Measurements from ENCODE around the gene GLOD5. TPM values are rescaled to one million over a fixed set of nuclear protein-coding genes. Genes with fewer than 3 reads are reported as not detected.

GLOD5 gene
- polyA plus RNA-seq, 1 donor from 2014 or later, result not detected

DNA sequence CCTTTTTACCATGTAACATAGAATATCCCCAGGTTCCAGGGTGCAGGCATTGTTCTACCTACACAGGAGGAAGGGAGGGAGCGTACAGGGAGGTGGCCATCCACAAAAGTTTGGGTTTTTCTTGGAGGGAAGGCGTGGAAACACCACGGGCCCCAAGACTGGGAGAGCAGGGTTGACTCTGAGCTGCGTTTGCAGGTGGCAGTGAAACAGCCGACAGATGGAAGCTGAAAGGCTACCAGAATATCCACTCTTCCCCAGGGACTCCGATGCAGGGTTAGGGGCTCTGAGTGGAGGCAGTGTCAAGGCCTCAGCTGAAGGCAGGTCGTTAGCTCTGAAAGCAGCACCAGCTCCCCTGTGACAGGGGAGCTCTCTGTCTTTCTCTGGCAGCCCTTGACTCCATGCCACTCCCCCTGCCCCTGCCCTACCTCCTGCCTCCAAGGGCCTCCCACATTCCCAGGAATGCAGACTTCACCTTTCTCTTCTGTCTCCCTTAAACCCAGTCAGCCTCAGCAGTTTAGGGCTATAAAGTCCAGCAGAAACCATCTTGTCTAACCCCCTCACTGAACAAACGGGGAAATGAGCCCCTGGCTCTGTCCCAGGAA is 14.0 kb upstream of the GLOD5 start:
- Histone ChIP-seq H3K27me3 (ENCODE audit: insufficient read depth, low read depth, low read length) (no peaks in the 10 kb centered on the region), H3K9me2 (ENCODE audit: insufficient read depth, low read length) (no peaks in the 10 kb centered on the region), H3K9ac (ENCODE audit: low read length) (no peak overlapping the region), H3K9me3 (ENCODE audit: low read length) (no peaks in the 10 kb centered on the region), H3K4me3 (ENCODE audit: low read length) (no peak overlapping the region), H4K20me1 (ENCODE audit: insufficient read depth) (no peaks in the 10 kb centered on the region), H3K4me2 (ENCODE audit: low read length) (no peak overlapping the region), H3K36me3 (ENCODE audit: insufficient read depth, low read length) (no peaks in the 10 kb centered on the region), H3K79me2 (replicated peaks; ENCODE audit: insufficient read depth, low read length) (no peaks in the 10 kb centered on the region), H3K27ac (ENCODE audit: low read length) (no peak overlapping the region), H3F3A (ENCODE audit: insufficient read depth, low read length, poor library complexity, severe bottlenecking) (no peaks in the 10 kb centered on the region), H2AFZ (ENCODE audit: low read depth, low read length) (no peak overlapping the region)
- TF ChIP-seq SMC3 (conservative IDR thresholded peaks at IDR 0.05; ENCODE audit: poor library complexity), result no peak
- no peak for TF ChIP-seq MXI1 (conservative IDR thresholded peaks at IDR 0.05; ENCODE audit: poor library complexity, severe bottlenecking)
- no peak for TF ChIP-seq POLR2AphosphoS5 (IDR thresholded peaks at IDR 0.05)
- TF ChIP-seq EZH2 (IDR thresholded peaks at IDR 0.05; ENCODE audit: borderline replicate concordance, insufficient read depth, low read length, poor library complexity, severe bottlenecking), result no peak
- no peak for TF ChIP-seq TAF1 (IDR thresholded peaks at IDR 0.05; ENCODE audit: low read depth)
- TF ChIP-seq, protein P1, sequence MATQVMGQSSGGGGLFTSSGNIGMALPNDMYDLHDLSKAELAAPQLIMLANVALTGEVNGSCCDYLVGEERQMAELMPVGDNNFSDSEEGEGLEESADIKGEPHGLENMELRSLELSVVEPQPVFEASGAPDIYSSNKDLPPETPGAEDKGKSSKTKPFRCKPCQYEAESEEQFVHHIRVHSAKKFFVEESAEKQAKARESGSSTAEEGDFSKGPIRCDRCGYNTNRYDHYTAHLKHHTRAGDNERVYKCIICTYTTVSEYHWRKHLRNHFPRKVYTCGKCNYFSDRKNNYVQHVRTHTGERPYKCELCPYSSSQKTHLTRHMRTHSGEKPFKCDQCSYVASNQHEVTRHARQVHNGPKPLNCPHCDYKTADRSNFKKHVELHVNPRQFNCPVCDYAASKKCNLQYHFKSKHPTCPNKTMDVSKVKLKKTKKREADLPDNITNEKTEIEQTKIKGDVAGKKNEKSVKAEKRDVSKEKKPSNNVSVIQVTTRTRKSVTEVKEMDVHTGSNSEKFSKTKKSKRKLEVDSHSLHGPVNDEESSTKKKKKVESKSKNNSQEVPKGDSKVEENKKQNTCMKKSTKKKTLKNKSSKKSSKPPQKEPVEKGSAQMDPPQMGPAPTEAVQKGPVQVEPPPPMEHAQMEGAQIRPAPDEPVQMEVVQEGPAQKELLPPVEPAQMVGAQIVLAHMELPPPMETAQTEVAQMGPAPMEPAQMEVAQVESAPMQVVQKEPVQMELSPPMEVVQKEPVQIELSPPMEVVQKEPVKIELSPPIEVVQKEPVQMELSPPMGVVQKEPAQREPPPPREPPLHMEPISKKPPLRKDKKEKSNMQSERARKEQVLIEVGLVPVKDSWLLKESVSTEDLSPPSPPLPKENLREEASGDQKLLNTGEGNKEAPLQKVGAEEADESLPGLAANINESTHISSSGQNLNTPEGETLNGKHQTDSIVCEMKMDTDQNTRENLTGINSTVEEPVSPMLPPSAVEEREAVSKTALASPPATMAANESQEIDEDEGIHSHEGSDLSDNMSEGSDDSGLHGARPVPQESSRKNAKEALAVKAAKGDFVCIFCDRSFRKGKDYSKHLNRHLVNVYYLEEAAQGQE (IDR thresholded peaks at IDR 0.05; ENCODE audit: borderline replicate concordance), result no peak
- TF ChIP-seq EP300 (conservative IDR thresholded peaks at IDR 0.05; ENCODE audit: poor library complexity, severe bottlenecking), result no peak
- TF ChIP-seq, protein P2, sequence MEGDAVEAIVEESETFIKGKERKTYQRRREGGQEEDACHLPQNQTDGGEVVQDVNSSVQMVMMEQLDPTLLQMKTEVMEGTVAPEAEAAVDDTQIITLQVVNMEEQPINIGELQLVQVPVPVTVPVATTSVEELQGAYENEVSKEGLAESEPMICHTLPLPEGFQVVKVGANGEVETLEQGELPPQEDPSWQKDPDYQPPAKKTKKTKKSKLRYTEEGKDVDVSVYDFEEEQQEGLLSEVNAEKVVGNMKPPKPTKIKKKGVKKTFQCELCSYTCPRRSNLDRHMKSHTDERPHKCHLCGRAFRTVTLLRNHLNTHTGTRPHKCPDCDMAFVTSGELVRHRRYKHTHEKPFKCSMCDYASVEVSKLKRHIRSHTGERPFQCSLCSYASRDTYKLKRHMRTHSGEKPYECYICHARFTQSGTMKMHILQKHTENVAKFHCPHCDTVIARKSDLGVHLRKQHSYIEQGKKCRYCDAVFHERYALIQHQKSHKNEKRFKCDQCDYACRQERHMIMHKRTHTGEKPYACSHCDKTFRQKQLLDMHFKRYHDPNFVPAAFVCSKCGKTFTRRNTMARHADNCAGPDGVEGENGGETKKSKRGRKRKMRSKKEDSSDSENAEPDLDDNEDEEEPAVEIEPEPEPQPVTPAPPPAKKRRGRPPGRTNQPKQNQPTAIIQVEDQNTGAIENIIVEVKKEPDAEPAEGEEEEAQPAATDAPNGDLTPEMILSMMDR (IDR thresholded peaks at IDR 0.05; ENCODE audit: poor library complexity, severe bottlenecking), result no peak
- TF ChIP-seq RAD21 (conservative IDR thresholded peaks at IDR 0.05), result no peak

DNA sequence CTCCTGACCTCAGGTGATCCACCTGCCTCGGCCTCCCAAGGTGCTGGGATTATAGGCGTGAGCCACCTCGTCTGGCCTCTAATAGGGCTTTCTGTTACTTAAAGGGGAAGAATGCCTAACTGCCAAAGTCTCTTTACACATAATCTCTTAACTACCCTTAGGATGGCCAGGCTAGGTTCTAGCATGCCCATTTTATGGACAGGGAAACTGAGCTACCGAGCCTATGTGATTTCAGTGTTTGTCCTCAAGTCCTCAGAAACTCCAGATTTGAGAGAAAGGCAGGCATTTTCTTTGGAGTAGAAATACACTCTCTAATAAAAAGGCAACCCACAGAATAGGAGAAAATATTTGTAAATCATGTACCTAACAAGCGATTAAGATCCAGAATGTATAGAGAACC is 12.4 kb upstream of the GLOD5 start:
- no peaks in the 10 kb centered on the region for H3K36me3 ChIP-seq (ENCODE audit: insufficient read depth, low read length)
- no peak overlapping the region for H3K4me2 ChIP-seq (ENCODE audit: low read length)
- H3K9me3 ChIP-seq (ENCODE audit: low read length), result no peaks in the 10 kb centered on the region
- H3K79me2 ChIP-seq (replicated peaks; ENCODE audit: insufficient read depth, low read length), result no peaks in the 10 kb centered on the region
- H3K4me3 ChIP-seq (ENCODE audit: low read length), result no peak overlapping the region
- no peaks in the 10 kb centered on the region for H4K20me1 ChIP-seq (ENCODE audit: insufficient read depth)
- TF ChIP-seq MXI1 (conservative IDR thresholded peaks at IDR 0.05; ENCODE audit: poor library complexity, severe bottlenecking) (no peak), TAF1 (IDR thresholded peaks at IDR 0.05; ENCODE audit: low read depth) (no peak), EP300 (conservative IDR thresholded peaks at IDR 0.05; ENCODE audit: poor library complexity, severe bottlenecking) (no peak), RAD21 (conservative IDR thresholded peaks at IDR 0.05) (no peak), POLR2AphosphoS5 (IDR thresholded peaks at IDR 0.05) (no peak)
- TF ChIP-seq, protein P2 (IDR thresholded peaks at IDR 0.05; ENCODE audit: poor library complexity, severe bottlenecking), result no peak
- H3K27ac ChIP-seq (ENCODE audit: low read length), result no peak overlapping the region
- H3K9me2 ChIP-seq (ENCODE audit: insufficient read depth, low read length), result no peaks in the 10 kb centered on the region
- no peaks in the 10 kb centered on the region for H3F3A ChIP-seq (ENCODE audit: insufficient read depth, low read length, poor library complexity, severe bottlenecking)
- no peaks in the 10 kb centered on the region for H3K27me3 ChIP-seq (ENCODE audit: insufficient read depth, low read depth, low read length)
- no peak overlapping the region for H3K9ac ChIP-seq (ENCODE audit: low read length)
- H2AFZ ChIP-seq (ENCODE audit: low read depth, low read length), result no peak overlapping the region

All from neural cell (in vitro differentiated cells).